Large intestine (tissue), 3 donors: ENCODE data around the gene FOXP1. TPM values are rescaled to one million over a fixed set of nuclear protein-coding genes. Genes with fewer than 3 reads are reported as not detected.

Source experiments
- DNase-seq, 2 donors: peaks; one replicate each; pipeline versions ENCODE4 v3.0.0 to v3.0.0-alpha.2; 2013
- H3K27ac ChIP-seq: one replicate; pipeline ENCODE4 v1.5.1; 2013; ENCODE audit warnings: low read length
- H3K27me3 ChIP-seq: 2 replicates; pipeline ENCODE4 v1.6.1; 2013; ENCODE audit warnings: low read length; ENCODE audit not compliant: control insufficient read depth, insufficient read depth
- H3K36me3 ChIP-seq: 2 replicates; pipeline ENCODE4 v1.6.1; 2013; ENCODE audit warnings: low read length; ENCODE audit not compliant: control insufficient read depth, insufficient read depth
- H3K4me1 ChIP-seq: one replicate; pipeline ENCODE4 v1.6.1; 2013; ENCODE audit warnings: low read length; ENCODE audit not compliant: control insufficient read depth, insufficient read depth
- H3K4me3 ChIP-seq: one replicate; pipeline ENCODE4 v1.5.1; 2013; ENCODE audit warnings: low read length
- H3K9me3 ChIP-seq: one replicate; pipeline ENCODE4 v1.6.1; 2013; ENCODE audit warnings: mild to moderate bottlenecking, low read depth, low read length, moderate library complexity; ENCODE audit not compliant: control insufficient read depth
- WGBS: methylation state at CpG from one replicate; pipeline ENCODE4 v1.1.5; 2013; ENCODE audit warnings: low lambda C conversion rate; ENCODE audit not compliant: insufficient coverage; 5-methylcytosine and 5-hydroxymethylcytosine counted together
- polyA plus RNA-seq: library from polyadenylated mRNA; unstranded; fragments of 120-200 nt; gene quantifications from one replicate; pipeline ENCODE4 v1.2.1, GENCODE V29; 2013

FOXP1 gene
- polyA plus RNA-seq, 1 donor: 64.1 TPM

DNA sequence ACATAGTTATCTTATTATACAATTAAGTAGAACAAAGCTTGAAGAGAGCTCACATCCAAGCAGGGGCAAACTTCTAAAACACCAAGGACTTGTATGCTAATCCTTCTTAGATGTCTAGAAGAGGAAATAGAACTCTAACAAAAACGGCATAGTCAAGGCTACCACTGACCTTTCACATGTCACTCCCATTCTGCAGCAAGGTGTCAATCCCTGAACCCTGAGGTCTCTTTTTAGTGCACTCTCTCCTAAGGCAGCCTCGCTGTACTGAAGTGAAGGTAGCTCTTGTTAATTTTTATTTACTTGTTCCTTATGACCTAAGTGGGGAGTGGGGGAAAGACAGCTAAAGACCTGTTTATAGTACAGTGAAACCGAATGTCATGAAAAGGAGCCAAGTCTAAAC, 506.5 kb downstream of the FOXP1 start:
- Histone ChIP-seq H3K36me3 (peaks cover 4% of the 10 kb centered on the region), H3K4me1 (peaks cover 13% of the 10 kb centered on the region), H3K9me3 (no peaks in the 10 kb centered on the region), H3K27ac (no peak overlapping the region), H3K27me3 (no peaks in the 10 kb centered on the region), H3K4me3 (no peak overlapping the region)
- no peak for DNase-seq
- 80% methylated on average over 1 of the region's 3 CpGs for WGBS

DNA sequence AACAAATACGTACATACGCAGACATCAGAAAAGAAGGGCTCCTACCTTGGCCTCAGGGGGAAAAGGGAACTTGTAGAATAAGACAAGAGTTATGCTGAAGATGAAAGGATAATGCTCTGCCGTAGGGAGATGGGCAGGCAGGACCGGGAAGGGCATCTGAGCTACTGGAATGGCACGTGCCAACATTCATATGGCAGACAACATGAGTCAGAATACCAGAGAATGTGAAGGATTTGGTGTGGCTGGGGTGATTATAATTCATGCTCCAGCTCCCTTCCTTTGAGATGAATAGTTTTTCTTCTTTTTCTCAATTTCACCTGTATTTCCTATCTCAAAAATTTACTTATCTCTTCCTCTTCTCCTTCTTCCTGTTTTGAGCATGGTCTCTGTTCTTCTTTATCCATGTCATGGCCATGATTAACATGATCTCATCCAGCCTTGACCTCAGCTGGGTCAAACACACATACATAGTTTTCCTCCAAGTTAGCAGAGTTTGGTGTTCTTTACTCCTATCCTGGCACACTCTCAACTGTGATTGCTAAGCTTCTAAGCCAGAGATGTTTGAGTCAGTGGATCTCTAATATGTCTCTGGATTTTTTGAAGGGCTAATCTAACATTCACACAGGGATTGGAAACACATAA, 507.0 kb downstream of the FOXP1 start:
- no peaks in the 10 kb centered on the region for H3K27me3 ChIP-seq
- no peaks in the 10 kb centered on the region for H3K9me3 ChIP-seq
- H3K27ac ChIP-seq: no peak overlapping the region
- no peak for DNase-seq
- peaks cover 13% of the 10 kb centered on the region for H3K4me1 ChIP-seq
- WGBS: 100% methylated on average over 2 of the region's 5 CpGs
- no peak overlapping the region for H3K4me3 ChIP-seq
- H3K36me3 ChIP-seq: peaks cover 4% of the 10 kb centered on the region

DNA sequence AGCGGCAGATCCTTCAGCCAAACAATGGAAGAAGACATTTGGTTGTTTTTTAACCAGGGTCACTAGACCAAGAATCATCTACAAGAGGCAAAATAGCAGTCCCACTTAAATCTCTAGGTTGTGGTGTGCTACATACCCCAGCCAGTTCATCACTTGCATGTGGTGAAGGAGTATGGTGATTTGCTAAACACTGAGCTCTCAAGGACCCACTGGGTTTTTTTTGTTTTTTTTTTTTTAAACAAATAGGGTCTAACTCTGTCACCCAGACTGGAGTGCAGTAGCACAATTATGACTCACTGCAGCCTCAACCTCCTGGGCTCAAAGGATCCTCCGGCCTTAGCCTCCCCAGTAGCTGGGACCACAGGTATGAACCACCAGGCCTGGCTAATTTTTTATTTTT, 508.0 kb downstream of the FOXP1 start:
- H3K9me3 ChIP-seq: no peaks in the 10 kb centered on the region
- DNase-seq: no peak
- H3K4me3 ChIP-seq: no peak overlapping the region
- no CpG with 5 or more reads among the region's 2 CpGs for WGBS
- H3K4me1 ChIP-seq: peaks cover 13% of the 10 kb centered on the region
- H3K36me3 ChIP-seq: peaks cover 4% of the 10 kb centered on the region
- H3K27me3 ChIP-seq: no peaks in the 10 kb centered on the region
- no peak overlapping the region for H3K27ac ChIP-seq

DNA sequence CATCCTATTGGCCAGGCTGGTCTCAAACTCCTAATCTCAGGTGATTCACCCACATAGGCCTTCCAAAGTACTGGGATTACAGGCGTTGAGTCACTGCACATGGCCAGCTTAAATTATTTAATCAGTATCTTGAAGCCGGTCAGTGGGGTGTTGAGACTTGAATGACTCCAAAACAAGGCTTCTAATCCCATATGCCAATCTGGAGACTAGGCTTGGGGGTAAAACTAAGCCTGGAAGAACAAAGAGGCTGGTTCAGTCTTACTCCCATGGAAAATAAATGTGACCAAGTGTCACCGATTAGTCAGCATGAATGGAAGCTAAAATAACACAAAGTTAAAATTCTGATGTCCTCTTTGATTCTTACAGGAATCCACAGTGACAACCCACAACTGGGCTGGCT, 509.1 kb downstream of the FOXP1 start:
- peaks cover 4% of the 10 kb centered on the region for H3K36me3 ChIP-seq
- no peaks in the 10 kb centered on the region for H3K27me3 ChIP-seq
- WGBS: no CpG with 5 or more reads among the region's 3 CpGs
- peaks cover 13% of the 10 kb centered on the region for H3K4me1 ChIP-seq
- DNase-seq: no peak
- no peaks in the 10 kb centered on the region for H3K9me3 ChIP-seq
- H3K27ac ChIP-seq: no peak overlapping the region
- no peak overlapping the region for H3K4me3 ChIP-seq

DNA sequence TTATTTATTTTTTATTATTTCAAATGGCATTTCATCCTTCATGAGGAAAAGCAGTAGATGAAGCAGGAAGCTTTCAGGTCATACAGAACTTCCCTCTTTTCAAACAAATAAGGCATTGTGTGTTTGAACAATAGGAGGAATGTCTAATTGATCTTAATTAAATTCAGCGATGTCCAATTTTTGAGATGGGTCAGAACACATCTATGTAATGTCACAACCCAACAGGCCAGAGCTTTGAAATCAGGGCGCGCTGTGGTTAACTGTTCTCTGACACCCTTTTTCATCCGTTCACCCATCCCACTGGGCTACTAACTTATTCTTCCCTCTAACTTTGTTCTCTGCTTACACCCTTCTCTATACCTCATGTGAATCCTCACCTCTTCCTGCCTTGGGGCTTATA, 510.5 kb downstream of the FOXP1 start:
- no peak for DNase-seq
- Histone ChIP-seq H3K4me3 (no peak overlapping the region), H3K27me3 (no peaks in the 10 kb centered on the region), H3K27ac (no peak overlapping the region), H3K4me1 (peaks cover 12% of the 10 kb centered on the region), H3K36me3 (peaks cover 4% of the 10 kb centered on the region), H3K9me3 (no peaks in the 10 kb centered on the region)
- WGBS: no CpG with 5 or more reads among the region's 4 CpGs

DNA sequence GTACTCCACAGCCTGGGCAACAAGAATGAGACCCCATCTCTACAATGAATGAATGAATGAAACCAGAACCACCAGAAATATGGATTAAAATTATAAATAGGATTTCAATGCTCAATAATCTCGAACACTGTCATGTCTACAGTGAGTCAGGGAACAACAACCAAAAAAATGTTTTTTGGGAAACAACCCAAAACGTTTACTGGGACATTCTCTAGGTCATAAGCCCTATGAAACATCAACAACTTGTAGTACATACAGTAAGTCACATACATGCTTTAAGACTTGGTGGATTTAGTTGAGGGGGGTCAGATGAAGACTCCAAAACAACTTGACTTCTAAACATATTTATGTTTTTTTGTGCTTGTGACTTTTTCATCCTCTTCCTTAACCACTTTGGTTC, 511.2 kb downstream of the FOXP1 start:
- Histone ChIP-seq H3K27me3 (no peaks in the 10 kb centered on the region), H3K36me3 (peaks cover 4% of the 10 kb centered on the region), H3K27ac (no peak overlapping the region), H3K9me3 (no peaks in the 10 kb centered on the region), H3K4me1 (peaks cover 8% of the 10 kb centered on the region), H3K4me3 (no peak overlapping the region)
- no peak for DNase-seq
- WGBS: no CpG with 5 or more reads among the region's 2 CpGs

DNA sequence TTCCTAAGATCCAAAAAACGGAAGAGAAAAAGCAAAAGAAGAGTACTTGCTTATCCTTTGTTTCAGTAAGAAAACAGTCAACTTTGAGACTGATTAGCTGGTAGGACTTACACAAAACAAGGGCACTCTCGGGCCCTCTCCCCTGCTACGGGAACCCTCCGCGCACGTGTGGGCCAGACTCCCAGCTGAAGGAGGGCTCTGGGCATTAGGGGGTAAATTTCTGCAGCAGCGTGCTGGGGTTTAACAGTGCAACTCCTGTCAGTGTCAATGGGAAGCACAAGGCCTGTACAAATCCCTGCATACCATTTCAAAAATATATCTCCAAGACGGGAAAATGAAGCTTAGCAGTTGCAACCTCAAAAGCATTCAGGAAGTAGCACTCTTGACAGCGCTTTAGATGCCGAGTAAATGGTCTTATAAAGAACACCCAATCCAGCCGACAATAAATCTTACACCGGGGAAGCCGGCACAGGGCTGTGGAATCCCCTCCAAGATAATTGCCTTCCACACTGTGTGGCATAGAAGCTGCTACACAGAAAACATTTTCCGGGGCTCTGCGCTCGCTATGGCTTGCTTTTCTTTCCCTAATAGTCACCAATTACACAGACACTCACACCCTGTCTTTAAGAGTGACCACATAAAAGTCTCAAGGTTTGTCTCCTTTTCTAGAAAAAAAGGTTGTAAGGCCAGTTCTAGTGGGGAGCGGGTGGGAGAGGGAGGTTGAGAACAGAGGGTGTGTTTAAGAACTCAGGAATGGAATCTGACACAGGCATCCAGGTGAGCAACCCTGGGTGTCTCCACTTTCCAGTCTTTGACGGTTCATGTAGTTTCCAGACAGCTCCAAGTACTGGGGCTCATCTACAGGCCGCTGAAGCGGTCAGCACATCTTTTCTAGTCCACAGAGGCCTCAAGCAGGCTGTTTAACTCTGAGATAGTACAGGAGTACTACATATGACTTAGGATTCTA, 512.7 kb downstream of the FOXP1 start:
- peaks cover 21% of the 10 kb centered on the region for H3K4me1 ChIP-seq

DNA sequence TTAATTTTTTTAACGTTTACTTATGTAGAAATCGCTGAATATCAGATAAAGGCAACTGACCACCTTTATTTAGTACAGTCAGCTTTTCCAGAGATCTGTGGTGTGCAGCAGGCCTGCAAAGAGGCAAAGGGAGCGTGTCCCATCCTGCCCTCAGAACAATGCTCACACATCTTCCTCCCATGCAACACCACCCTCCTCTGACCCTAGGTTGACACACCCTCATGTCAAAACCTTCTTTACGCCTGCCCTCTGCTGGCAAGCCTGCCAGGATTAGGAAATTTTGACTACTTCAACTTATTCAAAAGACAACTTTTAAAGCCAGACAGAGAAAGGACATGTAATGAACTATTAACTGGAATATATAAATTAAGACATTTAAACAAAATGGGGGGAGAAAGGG, 513.7 kb downstream of the FOXP1 start:
- H3K4me1 ChIP-seq: peaks cover 21% of the 10 kb centered on the region
- H3K9me3 ChIP-seq: no peaks in the 10 kb centered on the region
- DNase-seq: no peak
- no peak overlapping the region for H3K27ac ChIP-seq
- no peak overlapping the region for H3K4me3 ChIP-seq
- H3K36me3 ChIP-seq: peaks cover 4% of the 10 kb centered on the region
- no peaks in the 10 kb centered on the region for H3K27me3 ChIP-seq
- WGBS: 100% methylated on average over 1 of the region's 4 CpGs

More for the DNA sequence above, 512.7 kb downstream of the FOXP1 start:
- Histone ChIP-seq H3K9me3 (no peaks in the 10 kb centered on the region), H3K27ac (no peak overlapping the region), H3K36me3 (peaks cover 4% of the 10 kb centered on the region), H3K27me3 (no peaks in the 10 kb centered on the region), H3K4me3 (no peak overlapping the region)
- no CpG with 5 or more reads among the region's 20 CpGs for WGBS
- DNase-seq: no peak

DNA sequence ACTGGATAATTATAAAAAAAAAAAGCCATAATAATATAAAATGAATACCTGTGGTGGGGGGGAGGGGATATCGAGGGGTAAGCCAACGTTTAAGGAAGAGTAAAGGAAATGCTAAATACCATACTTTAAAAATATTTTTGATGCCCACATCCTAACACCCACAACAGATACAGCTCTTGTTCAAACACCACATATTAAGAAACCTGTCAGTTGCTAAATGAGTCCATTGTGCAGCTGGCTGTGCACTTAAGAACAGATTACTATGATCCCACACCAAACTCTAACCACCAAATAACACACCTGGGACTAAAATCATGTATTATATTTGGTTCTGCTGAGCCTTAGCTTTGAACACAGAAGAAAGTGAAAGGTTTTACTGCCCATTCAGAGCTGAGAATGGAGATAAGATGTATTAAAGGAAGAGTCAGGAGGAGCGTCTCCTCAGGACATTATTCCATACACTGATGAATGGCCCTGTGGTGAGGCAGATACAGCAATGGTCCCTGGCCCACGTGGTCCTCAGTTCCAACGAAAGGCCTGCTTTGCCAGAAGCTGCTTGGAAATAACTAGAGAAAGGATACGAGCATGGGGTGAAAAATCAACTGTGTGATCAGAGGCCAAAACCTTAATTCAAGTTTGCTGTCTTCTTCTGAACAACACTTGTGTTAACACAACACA, 515.4 kb downstream of the FOXP1 start:
- no CpG with 5 or more reads among the region's 6 CpGs for WGBS
- Histone ChIP-seq H3K27ac (no peak overlapping the region), H3K27me3 (no peaks in the 10 kb centered on the region), H3K36me3 (no peaks in the 10 kb centered on the region), H3K4me1 (peaks cover 19% of the 10 kb centered on the region), H3K4me3 (no peak overlapping the region), H3K9me3 (no peaks in the 10 kb centered on the region)
- DNase-seq: no peak

DNA sequence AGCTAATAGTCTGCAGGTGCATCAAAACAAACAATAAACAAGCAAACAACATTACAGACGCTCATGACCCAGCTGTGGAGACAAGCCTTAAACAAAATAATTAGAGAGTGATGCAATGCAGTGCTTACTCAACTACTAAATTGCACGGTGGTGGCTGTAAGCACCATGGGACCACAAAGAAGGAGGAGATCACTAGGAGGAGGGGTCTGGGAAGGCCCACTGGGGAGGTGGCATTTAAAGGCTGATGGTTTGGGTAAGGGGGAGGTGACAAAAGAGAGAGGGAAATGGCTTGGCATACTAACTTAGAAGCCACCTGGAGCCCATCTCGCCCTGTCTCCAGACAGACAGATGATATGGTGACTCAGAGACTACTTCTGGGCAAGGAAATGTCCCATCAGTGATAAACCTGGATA, 516.7 kb downstream of the FOXP1 start:
- H3K4me3 ChIP-seq: no peak overlapping the region
- H3K27ac ChIP-seq: peak overlapping the region; percentile 11
- peak; percentile 31 to 66 for DNase-seq
- no peaks in the 10 kb centered on the region for H3K9me3 ChIP-seq
- H3K27me3 ChIP-seq: no peaks in the 10 kb centered on the region
- H3K36me3 ChIP-seq: no peaks in the 10 kb centered on the region
- H3K4me1 ChIP-seq: peaks cover 23% of the 10 kb centered on the region
- WGBS: no CpG with 5 or more reads among the region's 3 CpGs
